HEK293 (cell line): ENCODE measurements around the gene SOX18.

Experiments used
- CTCF ChIA-PET: fragments of 350-600 bp; formaldehyde crosslinking; extraction: SDS; loops from one replicate; lab custom pipeline; 2021; ENCODE audit warnings: antibody characterized with exemption; lab: Yijun Ruan, JAX
- POLR2A ChIA-PET: fragments of 300-600 bp; formaldehyde crosslinking; extraction: SDS; loops from one replicate; lab custom pipeline; 2020; ENCODE audit warnings: antibody characterized with exemption, inconsistent platforms; lab: Yijun Ruan, JAX
- H3K27ac ChIP-seq: fragments of 200-500 bp; sonication (Bioruptor generic); 2 replicates; pipeline ENCODE4 v1.5.1; 2014; ENCODE audit warnings: low read depth, low read length, control low read depth, inconsistent platforms; ENCODE audit errors: extremely low read depth
- H3K36me3 ChIP-seq, 2 experiments: fragments of 200-500 bp in 1 of 2; sonication (Bioruptor generic) in 1 of 2; 1 replicate in 1 of 2; 2 replicates in 1 of 2; pipeline ENCODE4 v1.5.1; 2014 to 2017; ENCODE audit warnings: inconsistent platforms in 2 of 2, low read length in 2 of 2; ENCODE audit not compliant: control insufficient read depth in 2 of 2, insufficient read depth in 1 of 2
- H3K4me1 ChIP-seq: fragments of 200-500 bp; sonication (Bioruptor generic); 2 replicates; pipeline ENCODE4 v1.5.1; 2014; ENCODE audit warnings: mild to moderate bottlenecking, low read length, inconsistent platforms; ENCODE audit not compliant: control insufficient read depth, insufficient read depth
- H3K4me3 ChIP-seq: 2 replicates; pipeline ENCODE4 v1.5.1; 2011; ENCODE audit warnings: low read depth, mild to moderate bottlenecking, control low read depth, low read length, moderate library complexity
- H3K9me3 ChIP-seq: fragments of 200-500 bp; sonication (Bioruptor generic); 2 replicates; pipeline ENCODE4 v1.5.1; 2014; ENCODE audit warnings: low read depth, low read length, inconsistent platforms; ENCODE audit not compliant: control insufficient read depth, insufficient read depth
- BCL11A ChIP-seq: fragments of 450-650 bp; formaldehyde crosslinking; IDR thresholded peaks from 2 replicates; pipeline ENCODE4 v1.5.1; 2016; ENCODE audit warnings: low read depth, missing biosample characterization, missing genetic modification characterization
- GLIS1 ChIP-seq: fragments of 450-650 bp; formaldehyde crosslinking; IDR thresholded peaks from 2 replicates; pipeline ENCODE4 v1.5.1; 2016; ENCODE audit warnings: missing biosample characterization, missing genetic modification characterization
- KLF10 ChIP-seq: fragments of 450-650 bp; IDR thresholded peaks from 2 replicates; pipeline ENCODE4 v1.5.1; 2018; ENCODE audit warnings: missing biosample characterization, mild to moderate bottlenecking, missing genetic modification characterization
- OVOL3 ChIP-seq: fragments of 450-650 bp; formaldehyde crosslinking; IDR thresholded peaks from 2 replicates; pipeline ENCODE4 v1.5.1; 2016; ENCODE audit warnings: missing biosample characterization, missing genetic modification characterization
- SCRT1 ChIP-seq: fragments of 450-650 bp; formaldehyde crosslinking; IDR thresholded peaks from 2 replicates; pipeline ENCODE4 v1.5.1; 2016; ENCODE audit warnings: missing biosample characterization, missing genetic modification characterization, borderline replicate concordance
- SP2 ChIP-seq: fragments of 450-650 bp; formaldehyde crosslinking; IDR thresholded peaks from 2 replicates; pipeline ENCODE4 v1.5.1; 2016; ENCODE audit warnings: missing biosample characterization, missing genetic modification characterization
- SP3 ChIP-seq: fragments of 450-650 bp; formaldehyde crosslinking; IDR thresholded peaks from 2 replicates; pipeline ENCODE4 v1.5.1; 2016; ENCODE audit warnings: missing biosample characterization, missing genetic modification characterization
- WT1 ChIP-seq: fragments of 450-650 bp; formaldehyde crosslinking; IDR thresholded peaks from 2 replicates; pipeline ENCODE4 v1.5.1; 2016; ENCODE audit warnings: missing biosample characterization, missing genetic modification characterization
- ZBTB1 ChIP-seq: fragments of 450-650 bp; formaldehyde crosslinking; IDR thresholded peaks from 2 replicates; pipeline ENCODE4 v1.5.1; 2016; ENCODE audit warnings: missing biosample characterization, missing genetic modification characterization
- ZBTB17 ChIP-seq: fragments of 450-650 bp; formaldehyde crosslinking; IDR thresholded peaks from 2 replicates; pipeline ENCODE4 v1.5.1; 2016; ENCODE audit warnings: missing biosample characterization, missing genetic modification characterization
- ZBTB21 ChIP-seq: fragments of 450-650 bp; formaldehyde crosslinking; IDR thresholded peaks from 2 replicates; pipeline ENCODE4 v1.5.1; 2017; ENCODE audit warnings: missing biosample characterization, missing genetic modification characterization
- ZEB2 ChIP-seq: fragments of 450-650 bp; formaldehyde crosslinking; IDR thresholded peaks from 2 replicates; pipeline ENCODE4 v1.5.1; 2016; ENCODE audit warnings: missing biosample characterization, missing genetic modification characterization
- ZNF10 ChIP-seq: fragments of 450-650 bp; formaldehyde crosslinking; IDR thresholded peaks from 2 replicates; pipeline ENCODE4 v1.5.1; 2017; ENCODE audit warnings: missing biosample characterization, missing genetic modification characterization
- ZNF138 ChIP-seq: fragments of 450-650 bp; formaldehyde crosslinking; IDR thresholded peaks from 2 replicates; pipeline ENCODE4 v1.5.1; 2016; ENCODE audit warnings: missing biosample characterization, missing genetic modification characterization, borderline replicate concordance
- ZNF202 ChIP-seq: fragments of 450-650 bp; formaldehyde crosslinking; IDR thresholded peaks from 2 replicates; pipeline ENCODE4 v1.5.1; 2016; ENCODE audit warnings: missing biosample characterization, missing genetic modification characterization, borderline replicate concordance
- ZNF292 ChIP-seq: fragments of 450-650 bp; formaldehyde crosslinking; IDR thresholded peaks from 2 replicates; pipeline ENCODE4 v1.5.1; 2016; ENCODE audit warnings: low read depth, missing biosample characterization, missing genetic modification characterization, borderline replicate concordance
- ZNF302 ChIP-seq: fragments of 450-650 bp; formaldehyde crosslinking; IDR thresholded peaks from 2 replicates; pipeline ENCODE4 v1.5.1; 2016; ENCODE audit warnings: missing biosample characterization, missing genetic modification characterization, low read depth
- ZNF354C ChIP-seq: fragments of 450-650 bp; formaldehyde crosslinking; IDR thresholded peaks from 2 replicates; pipeline ENCODE4 v1.5.1; 2016; ENCODE audit warnings: missing biosample characterization, missing genetic modification characterization, low read depth, borderline replicate concordance
- ZNF416 ChIP-seq: fragments of 450-650 bp; formaldehyde crosslinking; IDR thresholded peaks from 2 replicates; pipeline ENCODE4 v1.5.1; 2016; ENCODE audit warnings: missing biosample characterization, missing genetic modification characterization
- ZNF423 ChIP-seq: fragments of 450-650 bp; formaldehyde crosslinking; IDR thresholded peaks from 2 replicates; pipeline ENCODE4 v1.5.1; 2016; ENCODE audit warnings: missing biosample characterization, missing genetic modification characterization
- ZNF473 ChIP-seq: fragments of 450-650 bp; formaldehyde crosslinking; IDR thresholded peaks from 2 replicates; pipeline ENCODE4 v1.5.1; 2017; ENCODE audit warnings: missing biosample characterization, missing genetic modification characterization
- ZNF529 ChIP-seq: fragments of 450-650 bp; formaldehyde crosslinking; IDR thresholded peaks from 2 replicates; pipeline ENCODE4 v1.5.1; 2017; ENCODE audit warnings: missing genetic modification characterization, missing biosample characterization; ENCODE audit not compliant: insufficient replicate concordance
- ZNF530 ChIP-seq: fragments of 450-650 bp; formaldehyde crosslinking; IDR thresholded peaks from 2 replicates; pipeline ENCODE4 v1.5.1; 2016; ENCODE audit warnings: low read depth, missing biosample characterization, missing genetic modification characterization
- ZNF677 ChIP-seq: fragments of 450-650 bp; IDR thresholded peaks from 2 replicates; pipeline ENCODE4 v1.5.0; 2018; ENCODE audit warnings: missing biosample characterization, mild to moderate bottlenecking, missing genetic modification characterization, moderate library complexity
- ZNF701 ChIP-seq: fragments of 450-650 bp; formaldehyde crosslinking; IDR thresholded peaks from 2 replicates; pipeline ENCODE4 v1.5.1; 2016; ENCODE audit warnings: missing biosample characterization, missing genetic modification characterization
- TF ChIP-seq, protein P1 (sequence below): fragments of 450-650 bp; formaldehyde crosslinking; IDR thresholded peaks from 2 replicates; pipeline ENCODE4 v1.5.1; 2016; ENCODE audit warnings: missing biosample characterization, missing genetic modification characterization
- TF ChIP-seq, protein P2 (sequence below): fragments of 450-650 bp; formaldehyde crosslinking; IDR thresholded peaks from 2 replicates; pipeline ENCODE4 v1.5.1; 2017; ENCODE audit warnings: missing biosample characterization, missing genetic modification characterization
- TF ChIP-seq, protein P3 (sequence below): fragments of 450-650 bp; formaldehyde crosslinking; IDR thresholded peaks from 2 replicates; pipeline ENCODE4 v1.5.1; 2016; ENCODE audit warnings: missing biosample characterization, missing genetic modification characterization, borderline replicate concordance
- TF ChIP-seq, protein P4 (sequence below): fragments of 450-650 bp; formaldehyde crosslinking; IDR thresholded peaks from 2 replicates; pipeline ENCODE4 v1.5.1; 2016; ENCODE audit warnings: missing biosample characterization, missing genetic modification characterization, low read depth

Gene SOX18

DNA sequence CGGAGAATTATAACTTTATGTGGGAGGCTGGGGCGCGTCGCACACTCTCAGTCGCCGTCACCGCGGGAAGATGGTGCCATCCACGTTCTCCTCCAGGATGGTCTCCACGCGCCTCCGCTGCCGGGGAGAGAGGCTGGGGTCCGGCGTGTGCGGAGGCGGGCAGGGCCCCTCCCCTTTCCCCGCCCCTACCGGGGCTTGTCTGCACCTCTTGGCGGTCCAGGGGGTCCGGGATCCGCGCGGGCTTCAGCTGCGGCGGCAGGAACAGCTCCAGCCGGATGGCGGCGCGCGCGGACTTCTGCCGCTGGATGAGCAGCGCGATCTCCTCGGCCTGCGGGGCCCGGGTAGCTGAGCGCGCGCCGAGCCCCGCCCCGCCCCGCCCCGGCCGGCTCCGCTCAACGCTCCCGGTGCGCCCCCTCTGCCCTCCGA lies 34.0 kb upstream of the SOX18 start:
- CTCF ChIA-PET, result interaction anchor here (0.5 to 4.8 kb wide), 12 partner anchors 17 to 543 kb away, joined by 3 to 35 read pairs (median 4); no protein-coding TSS in a partner anchor
- POLR2A ChIA-PET, result interaction anchor here (1.1 to 2.9 kb wide), 3 partner anchors 19 to 45 kb away, joined by 3 to 13 read pairs (median 4); partner anchors contain the start of gene TCEA2
- H3K4me1 ChIP-seq, result peaks cover 6% of the 10 kb centered on the region
- 0 out of 2 replicates have a peak, but pooled peaks have one; percentile 22 for TF ChIP-seq BCL11A
- no peak for TF ChIP-seq OVOL3 (tag by site-specific recombination)
- TF ChIP-seq, protein P1, sequence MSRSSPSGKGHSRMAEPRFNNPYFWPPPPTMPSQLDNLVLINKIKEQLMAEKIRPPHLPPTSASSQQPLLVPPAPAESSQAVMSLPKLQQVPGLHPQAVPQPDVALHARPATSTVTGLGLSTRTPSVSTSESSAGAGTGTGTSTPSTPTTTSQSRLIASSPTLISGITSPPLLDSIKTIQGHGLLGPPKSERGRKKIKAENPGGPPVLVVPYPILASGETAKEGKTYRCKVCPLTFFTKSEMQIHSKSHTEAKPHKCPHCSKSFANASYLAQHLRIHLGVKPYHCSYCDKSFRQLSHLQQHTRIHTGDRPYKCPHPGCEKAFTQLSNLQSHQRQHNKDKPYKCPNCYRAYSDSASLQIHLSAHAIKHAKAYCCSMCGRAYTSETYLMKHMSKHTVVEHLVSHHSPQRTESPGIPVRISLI (tag by site-specific recombination), result no peak
- TF ChIP-seq ZNF202 (tag by site-specific recombination), result no peak
- TF ChIP-seq, protein P2, sequence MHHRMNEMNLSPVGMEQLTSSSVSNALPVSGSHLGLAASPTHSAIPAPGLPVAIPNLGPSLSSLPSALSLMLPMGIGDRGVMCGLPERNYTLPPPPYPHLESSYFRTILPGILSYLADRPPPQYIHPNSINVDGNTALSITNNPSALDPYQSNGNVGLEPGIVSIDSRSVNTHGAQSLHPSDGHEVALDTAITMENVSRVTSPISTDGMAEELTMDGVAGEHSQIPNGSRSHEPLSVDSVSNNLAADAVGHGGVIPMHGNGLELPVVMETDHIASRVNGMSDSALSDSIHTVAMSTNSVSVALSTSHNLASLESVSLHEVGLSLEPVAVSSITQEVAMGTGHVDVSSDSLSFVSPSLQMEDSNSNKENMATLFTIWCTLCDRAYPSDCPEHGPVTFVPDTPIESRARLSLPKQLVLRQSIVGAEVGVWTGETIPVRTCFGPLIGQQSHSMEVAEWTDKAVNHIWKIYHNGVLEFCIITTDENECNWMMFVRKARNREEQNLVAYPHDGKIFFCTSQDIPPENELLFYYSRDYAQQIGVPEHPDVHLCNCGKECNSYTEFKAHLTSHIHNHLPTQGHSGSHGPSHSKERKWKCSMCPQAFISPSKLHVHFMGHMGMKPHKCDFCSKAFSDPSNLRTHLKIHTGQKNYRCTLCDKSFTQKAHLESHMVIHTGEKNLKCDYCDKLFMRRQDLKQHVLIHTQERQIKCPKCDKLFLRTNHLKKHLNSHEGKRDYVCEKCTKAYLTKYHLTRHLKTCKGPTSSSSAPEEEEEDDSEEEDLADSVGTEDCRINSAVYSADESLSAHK (tag by site-specific recombination), result 0 out of 2 replicates have a peak, but pooled peaks have one; percentile 40
- TF ChIP-seq GLIS1 (tag by site-specific recombination), result peak; percentile 97
- no peak for TF ChIP-seq ZNF354C (tag by site-specific recombination)
- TF ChIP-seq ZNF529 (tag by site-specific recombination), result no peak
- peak; percentile 98 for TF ChIP-seq ZNF423
- no peak for TF ChIP-seq ZNF473 (tag by site-specific recombination)
- no peak for TF ChIP-seq ZNF416
- peak; percentile 85 for TF ChIP-seq SP3 (tag by site-specific recombination)
- 0 out of 2 replicates have a peak, but pooled peaks have one; percentile 33 for TF ChIP-seq ZBTB1 (tag by site-specific recombination)
- TF ChIP-seq, protein P3, sequence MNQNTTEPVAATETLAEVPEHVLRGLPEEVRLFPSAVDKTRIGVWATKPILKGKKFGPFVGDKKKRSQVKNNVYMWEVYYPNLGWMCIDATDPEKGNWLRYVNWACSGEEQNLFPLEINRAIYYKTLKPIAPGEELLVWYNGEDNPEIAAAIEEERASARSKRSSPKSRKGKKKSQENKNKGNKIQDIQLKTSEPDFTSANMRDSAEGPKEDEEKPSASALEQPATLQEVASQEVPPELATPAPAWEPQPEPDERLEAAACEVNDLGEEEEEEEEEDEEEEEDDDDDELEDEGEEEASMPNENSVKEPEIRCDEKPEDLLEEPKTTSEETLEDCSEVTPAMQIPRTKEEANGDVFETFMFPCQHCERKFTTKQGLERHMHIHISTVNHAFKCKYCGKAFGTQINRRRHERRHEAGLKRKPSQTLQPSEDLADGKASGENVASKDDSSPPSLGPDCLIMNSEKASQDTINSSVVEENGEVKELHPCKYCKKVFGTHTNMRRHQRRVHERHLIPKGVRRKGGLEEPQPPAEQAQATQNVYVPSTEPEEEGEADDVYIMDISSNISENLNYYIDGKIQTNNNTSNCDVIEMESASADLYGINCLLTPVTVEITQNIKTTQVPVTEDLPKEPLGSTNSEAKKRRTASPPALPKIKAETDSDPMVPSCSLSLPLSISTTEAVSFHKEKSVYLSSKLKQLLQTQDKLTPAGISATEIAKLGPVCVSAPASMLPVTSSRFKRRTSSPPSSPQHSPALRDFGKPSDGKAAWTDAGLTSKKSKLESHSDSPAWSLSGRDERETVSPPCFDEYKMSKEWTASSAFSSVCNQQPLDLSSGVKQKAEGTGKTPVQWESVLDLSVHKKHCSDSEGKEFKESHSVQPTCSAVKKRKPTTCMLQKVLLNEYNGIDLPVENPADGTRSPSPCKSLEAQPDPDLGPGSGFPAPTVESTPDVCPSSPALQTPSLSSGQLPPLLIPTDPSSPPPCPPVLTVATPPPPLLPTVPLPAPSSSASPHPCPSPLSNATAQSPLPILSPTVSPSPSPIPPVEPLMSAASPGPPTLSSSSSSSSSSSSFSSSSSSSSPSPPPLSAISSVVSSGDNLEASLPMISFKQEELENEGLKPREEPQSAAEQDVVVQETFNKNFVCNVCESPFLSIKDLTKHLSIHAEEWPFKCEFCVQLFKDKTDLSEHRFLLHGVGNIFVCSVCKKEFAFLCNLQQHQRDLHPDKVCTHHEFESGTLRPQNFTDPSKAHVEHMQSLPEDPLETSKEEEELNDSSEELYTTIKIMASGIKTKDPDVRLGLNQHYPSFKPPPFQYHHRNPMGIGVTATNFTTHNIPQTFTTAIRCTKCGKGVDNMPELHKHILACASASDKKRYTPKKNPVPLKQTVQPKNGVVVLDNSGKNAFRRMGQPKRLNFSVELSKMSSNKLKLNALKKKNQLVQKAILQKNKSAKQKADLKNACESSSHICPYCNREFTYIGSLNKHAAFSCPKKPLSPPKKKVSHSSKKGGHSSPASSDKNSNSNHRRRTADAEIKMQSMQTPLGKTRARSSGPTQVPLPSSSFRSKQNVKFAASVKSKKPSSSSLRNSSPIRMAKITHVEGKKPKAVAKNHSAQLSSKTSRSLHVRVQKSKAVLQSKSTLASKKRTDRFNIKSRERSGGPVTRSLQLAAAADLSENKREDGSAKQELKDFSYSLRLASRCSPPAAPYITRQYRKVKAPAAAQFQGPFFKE (tag by site-specific recombination), result no peak
- TF ChIP-seq ZNF302 (tag by site-specific recombination), result no peak
- no peak for TF ChIP-seq ZNF677
- peak; percentile 56; the same call in 1 of the 2 replicates for TF ChIP-seq KLF10 (tag by site-specific recombination)
- no peak for TF ChIP-seq ZNF701 (tag by site-specific recombination)
- peak; percentile 89; the same call in 1 of the 2 replicates for TF ChIP-seq ZEB2
- no peak for TF ChIP-seq ZBTB21 (tag by site-specific recombination)
- TF ChIP-seq ZNF530 (tag by site-specific recombination), result no peak
- TF ChIP-seq ZBTB17 (tag by site-specific recombination), result peak; percentile 47; the same call in 1 of the 2 replicates
- TF ChIP-seq, protein P4, sequence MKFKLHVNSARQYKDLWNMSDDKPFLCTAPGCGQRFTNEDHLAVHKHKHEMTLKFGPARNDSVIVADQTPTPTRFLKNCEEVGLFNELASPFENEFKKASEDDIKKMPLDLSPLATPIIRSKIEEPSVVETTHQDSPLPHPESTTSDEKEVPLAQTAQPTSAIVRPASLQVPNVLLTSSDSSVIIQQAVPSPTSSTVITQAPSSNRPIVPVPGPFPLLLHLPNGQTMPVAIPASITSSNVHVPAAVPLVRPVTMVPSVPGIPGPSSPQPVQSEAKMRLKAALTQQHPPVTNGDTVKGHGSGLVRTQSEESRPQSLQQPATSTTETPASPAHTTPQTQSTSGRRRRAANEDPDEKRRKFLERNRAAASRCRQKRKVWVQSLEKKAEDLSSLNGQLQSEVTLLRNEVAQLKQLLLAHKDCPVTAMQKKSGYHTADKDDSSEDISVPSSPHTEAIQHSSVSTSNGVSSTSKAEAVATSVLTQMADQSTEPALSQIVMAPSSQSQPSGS (tag by site-specific recombination), result no peak
- no peak for TF ChIP-seq ZNF292 (tag by site-specific recombination)
- no peak for TF ChIP-seq ZNF138 (tag by site-specific recombination)
- TF ChIP-seq SCRT1 (tag by site-specific recombination), result no peak
- TF ChIP-seq SP2 (tag by site-specific recombination), result peak; percentile 90
- no peak for TF ChIP-seq ZNF10 (tag by site-specific recombination)
- TF ChIP-seq WT1 (tag by site-specific recombination), result 0 out of 2 replicates have a peak, but pooled peaks have one; percentile 25

More for the DNA sequence above, 34.0 kb upstream of the SOX18 start:
- H3K4me3 ChIP-seq, result peak overlapping the region; percentile 35
- no peak overlapping the region for H3K27ac ChIP-seq
- H3K9me3 ChIP-seq, result no peaks in the 10 kb centered on the region
- H3K36me3 ChIP-seq, result no peaks in the 10 kb centered on the region
